SK-N-SH (cell line): ENCODE measurements around the gene FAM53A. TPM values are rescaled to one million over a fixed set of nuclear protein-coding genes. Genes with fewer than 3 reads are reported as not detected.
A peak's percentile ranks its signal among the peaks of the same experiment; 100 is the strongest.

Experiments used
- CTCF ChIA-PET: fragments of 300-600, 350-600 bp; formaldehyde crosslinking; extraction: SDS; loops from one replicate; lab custom pipeline; 2021; lab: Yijun Ruan, JAX
- POLR2A ChIA-PET: fragments of 350-600 bp; sonication (Branson Sonifier 250); formaldehyde crosslinking; extraction: SDS; loops from one replicate; lab custom pipeline; 2020; ENCODE audit warnings: antibody characterized with exemption, inconsistent platforms; lab: Yijun Ruan, JAX
- DNase-seq: peaks from one replicate; pipeline ENCODE4 v3.0.0; 2012
- H2AFZ ChIP-seq: fragments of 200-600 bp; sonication (generic); 2 replicates; pipeline ENCODE4 v1.8.1; 2016; ENCODE audit warnings: antibody characterized with exemption, mild to moderate bottlenecking, low read depth
- H3F3A ChIP-seq: fragments of 200-600 bp; sonication (generic); replicated peaks from 2 replicates; pipeline ENCODE3; 2016; ENCODE audit warnings: antibody characterized with exemption, mild to moderate bottlenecking; ENCODE audit not compliant: insufficient read depth
- H3K27ac ChIP-seq, 2 experiments: fragments of 200-500 bp in 1 of 2; fragments of 200-600 bp in 1 of 2; sonication (Bioruptor generic) in 1 of 2; sonication (generic), shearing (Covaris generic) in 1 of 2; 2 replicates each; pipeline versions ENCODE4 v1.5.1 to v1.6.1; 2014 to 2016; ENCODE audit warnings: low read depth in 2 of 2, inconsistent platforms in 1 of 2, low read length in 1 of 2, mild to moderate bottlenecking in 1 of 2, mixed read lengths in 1 of 2
- H3K27me3 ChIP-seq: fragments of 200-600 bp; sonication (generic), shearing (Covaris generic); 2 replicates; pipeline ENCODE4 v1.6.1; 2016; ENCODE audit warnings: mixed run types; ENCODE audit not compliant: insufficient read depth
- H3K36me3 ChIP-seq, 2 experiments: fragments of 200-500 bp in 1 of 2; fragments of 200-600 bp in 1 of 2; sonication (Bioruptor generic) in 1 of 2; sonication (generic) in 1 of 2; replicated peaks in 1 of 2; 2 replicates each; pipeline versions ENCODE3 to v1.5.1; 2014 to 2016; ENCODE audit warnings: low read length in 1 of 2, mild to moderate bottlenecking in 1 of 2; ENCODE audit not compliant: insufficient read depth in 2 of 2, control insufficient read depth in 1 of 2
- H3K4me1 ChIP-seq, 2 experiments: fragments of 200-500 bp in 1 of 2; fragments of 200-600 bp in 1 of 2; sonication (Bioruptor generic) in 1 of 2; sonication (generic), shearing (Covaris generic) in 1 of 2; 2 replicates each; pipeline versions ENCODE4 v1.5.1 to v1.6.1; 2014 to 2016; ENCODE audit warnings: low read depth in 1 of 2, low read length in 1 of 2, mixed run types in 1 of 2; ENCODE audit not compliant: insufficient read depth in 2 of 2, control insufficient read depth in 1 of 2
- H3K4me2 ChIP-seq: fragments of 200-600 bp; sonication (generic), shearing (Covaris generic); 2 replicates; pipeline ENCODE4 v1.6.1; 2017; ENCODE audit warnings: mixed run types
- H3K4me3 ChIP-seq, 2 experiments: fragments of 200-500 bp in 1 of 2; fragments of 200-600 bp in 1 of 2; sonication (Bioruptor generic) in 1 of 2; sonication (generic), shearing (Covaris generic) in 1 of 2; 2 replicates each; pipeline versions ENCODE4 v1.5.1 to v1.8.1; 2014 to 2016; ENCODE audit warnings: low read depth in 2 of 2, inconsistent platforms in 1 of 2, low read length in 1 of 2, mild to moderate bottlenecking in 1 of 2, mixed read lengths in 1 of 2, moderate library complexity in 1 of 2
- H3K79me2 ChIP-seq: fragments of 200-600 bp; sonication (generic); 2 replicates; pipeline ENCODE4 v1.8.1; 2017; ENCODE audit warnings: mild to moderate bottlenecking; ENCODE audit not compliant: insufficient read depth
- H3K9ac ChIP-seq: fragments of 200-600 bp; sonication (generic); 2 replicates; pipeline ENCODE4 v1.6.1; 2017; ENCODE audit warnings: mixed run types
- H3K9me2 ChIP-seq: fragments of 200-600 bp; sonication (generic); 2 replicates; pipeline ENCODE4 v1.6.1; 2017; ENCODE audit warnings: mixed run types
- H3K9me3 ChIP-seq: fragments of 200-600 bp; sonication (generic); 2 replicates; pipeline ENCODE4 v1.6.1; 2017; ENCODE audit warnings: mixed run types, mild to moderate bottlenecking, moderate library complexity
- H4K20me1 ChIP-seq: fragments of 200-600 bp; sonication (generic); 2 replicates; pipeline ENCODE4 v1.6.1; 2017; ENCODE audit warnings: mild to moderate bottlenecking, mixed run types; ENCODE audit not compliant: insufficient read depth
- CTCF ChIP-seq: fragments of 200-600 bp; sonication (generic); IDR thresholded peaks from 2 replicates; pipeline ENCODE4 v1.6.1; 2017; ENCODE audit warnings: antibody characterized with exemption, mild to moderate bottlenecking, moderate library complexity
- EZH2phosphoT487 ChIP-seq: fragments of 200-600 bp; sonication (generic); IDR thresholded peaks from 2 replicates; pipeline ENCODE4 v1.6.1; 2017; ENCODE audit warnings: low read depth, mixed run types, mild to moderate bottlenecking, antibody characterized with exemption, moderate library complexity, borderline replicate concordance
- FOSL2 ChIP-seq: IDR thresholded peaks from 2 replicates; pipeline ENCODE4 v1.4.0; 2012; ENCODE audit warnings: low read depth, mild to moderate bottlenecking, moderate library complexity, borderline replicate concordance
- FOXJ3 ChIP-seq: sonication (generic); formaldehyde crosslinking; IDR thresholded peaks from 2 replicates; pipeline ENCODE4 v1.5.1; 2020; ENCODE audit warnings: mild to moderate bottlenecking, missing genetic modification reagents
- GABPA ChIP-seq: IDR thresholded peaks from 2 replicates; pipeline ENCODE4 v1.4.0; 2012; ENCODE audit warnings: low read depth, mild to moderate bottlenecking
- IRF3 ChIP-seq: fragments of 150-350 bp; IDR thresholded peaks from 2 replicates; pipeline ENCODE4 v1.6.1; 2016; ENCODE audit warnings: mild to moderate bottlenecking, low read depth, low read length
- MAX ChIP-seq: IDR thresholded peaks from 2 replicates; pipeline ENCODE4 v1.4.0; 2012; ENCODE audit warnings: low read depth
- MEF2A ChIP-seq: IDR thresholded peaks from 2 replicates; pipeline ENCODE4 v1.4.0; 2012; ENCODE audit warnings: low read depth, borderline replicate concordance
- NRF1 ChIP-seq: IDR thresholded peaks from 2 replicates; pipeline ENCODE4 v1.6.1; 2012; ENCODE audit warnings: low read depth, mild to moderate bottlenecking, low read length
- RAD21 ChIP-seq: IDR thresholded peaks from 2 replicates; pipeline ENCODE4 v1.6.1; 2012; ENCODE audit warnings: mild to moderate bottlenecking, low read length
- REST ChIP-seq: IDR thresholded peaks from 2 replicates; pipeline ENCODE4 v1.6.1; 2012; ENCODE audit warnings: mild to moderate bottlenecking, low read depth, low read length, moderate library complexity
- RFX5 ChIP-seq: IDR thresholded peaks from 2 replicates; pipeline ENCODE4 v1.6.1; 2012; ENCODE audit warnings: mild to moderate bottlenecking, improper control_type of control experiment, low read length
- RXRA ChIP-seq: IDR thresholded peaks from 2 replicates; pipeline ENCODE4 v1.4.0; 2012; ENCODE audit warnings: low read depth, mild to moderate bottlenecking, borderline replicate concordance
- TAF1 ChIP-seq: IDR thresholded peaks from 2 replicates; pipeline ENCODE4 v1.6.1; 2012; ENCODE audit warnings: low read depth, mild to moderate bottlenecking, low read length, moderate library complexity, borderline replicate concordance
- USF2 ChIP-seq: fragments of 150-350 bp; IDR thresholded peaks from 2 replicates; pipeline ENCODE4 v1.6.1; 2017; ENCODE audit warnings: antibody characterized with exemption, low read length, low read depth, borderline replicate concordance
- YY1 ChIP-seq: IDR thresholded peaks from 2 replicates; pipeline ENCODE4 v1.4.0; 2012; ENCODE audit warnings: low read depth, mild to moderate bottlenecking
- ZBTB33 ChIP-seq: IDR thresholded peaks from 2 replicates; pipeline ENCODE4 v1.4.0; 2012; ENCODE audit warnings: low read depth, borderline replicate concordance
- WGBS: methylation state at CpG from one replicate; pipeline ENCODE4 v1.1.6; 2017; ENCODE audit warnings: low lambda C conversion rate; 5-methylcytosine and 5-hydroxymethylcytosine counted together
- polyA plus RNA-seq, 3 experiments: library from polyadenylated mRNA; depleted of rRNA; stranded (reverse); fragments of >200 nt; gene quantifications; 2 replicates each; pipeline ENCODE4 v1.2.3, GENCODE V29; 2012

FAM53A gene
- polyA plus RNA-seq, 1 of the 3 experiments (the other 2 are of a cell fraction): 7.6 TPM

- peak; percentile 12 for DNase-seq
- Histone ChIP-seq H4K20me1 (no peaks in the 10 kb centered on the region), H3F3A (no peaks in the 10 kb centered on the region), H3K9me2 (no peaks in the 10 kb centered on the region), H3K4me3 (no peak overlapping the region), H3K27me3 (no peaks in the 10 kb centered on the region), H3K27ac (no peak overlapping the region), H3K36me3 (no peaks in the 10 kb centered on the region), H3K9me3 (no peaks in the 10 kb centered on the region), H3K79me2 (no peaks in the 10 kb centered on the region), H3K4me1 (peaks cover 0 to 2% of the 10 kb centered on the region in 2 experiments; a peak in 1 of 4 replicates), H2AFZ (no peak overlapping the region), H3K4me2 (no peak overlapping the region)
- ChIA-PET CTCF (interaction anchor here (1.6 kb wide), 1 partner anchor 24 kb away, joined by 4 read pairs; no protein-coding TSS in a partner anchor), POLR2A (no interaction called here)
- 91% methylated on average over 7 of the region's 12 CpGs for WGBS
- no peak for TF ChIP-seq TAF1
- TF ChIP-seq MAX: no peak
- no peak for TF ChIP-seq REST
- TF ChIP-seq FOSL2: no peak
- no peak for TF ChIP-seq ZBTB33
- TF ChIP-seq, all 33 proteins: peak for 0
- no peak overlapping the region for H3K9ac ChIP-seq
Measured at GRCh38 chr4:1669270-1669669, 14.8 kb downstream of the FAM53A start.

GRCh38 chr4:1668488-1668840 is 15.6 kb downstream of the FAM53A start:
- Histone ChIP-seq H3K27me3 (no peaks in the 10 kb centered on the region), H4K20me1 (no peaks in the 10 kb centered on the region), H3K36me3 (no peaks in the 10 kb centered on the region), H3F3A (no peaks in the 10 kb centered on the region), H3K27ac (no peak overlapping the region), H3K9me2 (no peaks in the 10 kb centered on the region), H3K9ac (no peak overlapping the region), H3K4me1 (no peaks in the 10 kb centered on the region), H3K9me3 (no peaks in the 10 kb centered on the region), H3K4me3 (no peak overlapping the region), H3K4me2 (no peak overlapping the region), H2AFZ (no peak overlapping the region), H3K79me2 (no peaks in the 10 kb centered on the region)
- WGBS: 94% methylated on average over 3 of the region's 8 CpGs
- CTCF ChIA-PET: interaction anchor here (1.0 kb wide), 1 partner anchor 39 kb away, joined by 3 read pairs; no protein-coding TSS in a partner anchor
- DNase-seq: peak; percentile 5
- POLR2A ChIA-PET: no interaction called here
- TF ChIP-seq EZH2phosphoT487 (no peak), NRF1 (no peak), RFX5 (no peak), FOSL2 (no peak), USF2 (no peak), RAD21 (no peak), RXRA (no peak), IRF3 (no peak), CTCF (no peak), MEF2A (no peak), YY1 (no peak), FOXJ3 (no peak), GABPA (no peak)
